HEK293 (cell line): ENCODE results near the gene PRKD1.

Experiments used
- CTCF ChIA-PET: fragments of 350-600 bp; formaldehyde crosslinking; extraction: SDS; loops from one replicate; lab custom pipeline; 2021; ENCODE audit warnings: antibody characterized with exemption; lab: Yijun Ruan, JAX
- POLR2A ChIA-PET: fragments of 300-600 bp; formaldehyde crosslinking; extraction: SDS; loops from one replicate; lab custom pipeline; 2020; ENCODE audit warnings: antibody characterized with exemption, inconsistent platforms; lab: Yijun Ruan, JAX
- H3K27ac ChIP-seq: fragments of 200-500 bp; sonication (Bioruptor generic); 2 replicates; pipeline ENCODE4 v1.5.1; 2014; ENCODE audit warnings: low read depth, low read length, control low read depth, inconsistent platforms; ENCODE audit errors: extremely low read depth
- H3K36me3 ChIP-seq, 2 experiments: fragments of 200-500 bp in 1 of 2; sonication (Bioruptor generic) in 1 of 2; 1 replicate in 1 of 2; 2 replicates in 1 of 2; pipeline ENCODE4 v1.5.1; 2014 to 2017; ENCODE audit warnings: inconsistent platforms in 2 of 2, low read length in 2 of 2; ENCODE audit not compliant: control insufficient read depth in 2 of 2, insufficient read depth in 1 of 2
- H3K4me1 ChIP-seq: fragments of 200-500 bp; sonication (Bioruptor generic); 2 replicates; pipeline ENCODE4 v1.5.1; 2014; ENCODE audit warnings: mild to moderate bottlenecking, low read length, inconsistent platforms; ENCODE audit not compliant: control insufficient read depth, insufficient read depth
- H3K4me3 ChIP-seq: 2 replicates; pipeline ENCODE4 v1.5.1; 2011; ENCODE audit warnings: low read depth, mild to moderate bottlenecking, control low read depth, low read length, moderate library complexity
- H3K9me3 ChIP-seq: fragments of 200-500 bp; sonication (Bioruptor generic); 2 replicates; pipeline ENCODE4 v1.5.1; 2014; ENCODE audit warnings: low read depth, low read length, inconsistent platforms; ENCODE audit not compliant: control insufficient read depth, insufficient read depth
- BCL11A ChIP-seq: fragments of 450-650 bp; formaldehyde crosslinking; IDR thresholded peaks from 2 replicates; pipeline ENCODE4 v1.5.1; 2016; ENCODE audit warnings: low read depth, missing biosample characterization, missing genetic modification characterization
- EGR2 ChIP-seq: fragments of 450-650 bp; formaldehyde crosslinking; IDR thresholded peaks from 2 replicates; pipeline ENCODE4 v1.5.1; 2016; ENCODE audit warnings: low read depth, missing biosample characterization, missing genetic modification characterization
- FEZF1 ChIP-seq: fragments of 450-650 bp; formaldehyde crosslinking; IDR thresholded peaks from 2 replicates; pipeline ENCODE4 v1.5.1; 2016; ENCODE audit warnings: missing biosample characterization, missing genetic modification characterization
- PRDM6 ChIP-seq: fragments of 450-650 bp; formaldehyde crosslinking; IDR thresholded peaks from 2 replicates; pipeline ENCODE4 v1.5.1; 2017; ENCODE audit warnings: missing biosample characterization, missing genetic modification characterization
- TRIM28 ChIP-seq: IDR thresholded peaks from 2 replicates; pipeline ENCODE4 v1.6.1; 2011; ENCODE audit warnings: low read length, control low read depth, borderline replicate concordance
- ZFP3 ChIP-seq: fragments of 450-650 bp; formaldehyde crosslinking; IDR thresholded peaks from 2 replicates; pipeline ENCODE4 v1.5.1; 2016; ENCODE audit warnings: low read depth, missing biosample characterization, missing genetic modification characterization
- ZNF146 ChIP-seq: fragments of 450-650 bp; formaldehyde crosslinking; IDR thresholded peaks from 2 replicates; pipeline ENCODE4 v1.5.1; 2016; ENCODE audit warnings: missing biosample characterization, missing genetic modification characterization
- ZNF148 ChIP-seq: fragments of 450-650 bp; formaldehyde crosslinking; IDR thresholded peaks from 2 replicates; pipeline ENCODE4 v1.5.0; 2017; ENCODE audit warnings: missing biosample characterization, missing genetic modification characterization, borderline replicate concordance
- ZNF202 ChIP-seq: fragments of 450-650 bp; formaldehyde crosslinking; IDR thresholded peaks from 2 replicates; pipeline ENCODE4 v1.5.1; 2016; ENCODE audit warnings: missing biosample characterization, missing genetic modification characterization, borderline replicate concordance
- ZNF302 ChIP-seq: fragments of 450-650 bp; formaldehyde crosslinking; IDR thresholded peaks from 2 replicates; pipeline ENCODE4 v1.5.1; 2016; ENCODE audit warnings: missing biosample characterization, missing genetic modification characterization, low read depth
- ZNF341 ChIP-seq: fragments of 450-650 bp; formaldehyde crosslinking; IDR thresholded peaks from 2 replicates; pipeline ENCODE4; 2016; ENCODE audit warnings: low read depth, missing biosample characterization, missing genetic modification characterization
- ZNF37A ChIP-seq: fragments of 450-650 bp; IDR thresholded peaks from 2 replicates; pipeline ENCODE4 v1.5.1; 2018; ENCODE audit warnings: missing biosample characterization, missing genetic modification characterization
- ZNF426 ChIP-seq: fragments of 450-650 bp; formaldehyde crosslinking; IDR thresholded peaks from 2 replicates; pipeline ENCODE4 v1.5.1; 2017; ENCODE audit warnings: missing biosample characterization, missing genetic modification characterization, mild to moderate bottlenecking, inconsistent platforms, moderate library complexity
- ZNF473 ChIP-seq: fragments of 450-650 bp; formaldehyde crosslinking; IDR thresholded peaks from 2 replicates; pipeline ENCODE4 v1.5.1; 2017; ENCODE audit warnings: missing biosample characterization, missing genetic modification characterization
- ZNF521 ChIP-seq: fragments of 450-650 bp; formaldehyde crosslinking; IDR thresholded peaks from 2 replicates; pipeline ENCODE4 v1.5.1; 2017; ENCODE audit warnings: missing biosample characterization, mild to moderate bottlenecking, missing genetic modification characterization
- ZNF624 ChIP-seq: fragments of 450-650 bp; formaldehyde crosslinking; IDR thresholded peaks from 2 replicates; pipeline ENCODE4 v1.5.1; 2017; ENCODE audit warnings: missing biosample characterization, missing genetic modification characterization
- ZNF639 ChIP-seq: fragments of 450-650 bp; formaldehyde crosslinking; IDR thresholded peaks from 2 replicates; pipeline ENCODE4 v1.5.1; 2016; ENCODE audit warnings: missing biosample characterization, missing genetic modification characterization
- ZNF677 ChIP-seq: fragments of 450-650 bp; IDR thresholded peaks from 2 replicates; pipeline ENCODE4 v1.5.0; 2018; ENCODE audit warnings: missing biosample characterization, mild to moderate bottlenecking, missing genetic modification characterization, moderate library complexity
- ZNF768 ChIP-seq: fragments of 450-650 bp; formaldehyde crosslinking; IDR thresholded peaks from 2 replicates; pipeline ENCODE4 v1.5.1; 2018; ENCODE audit warnings: missing biosample characterization, mild to moderate bottlenecking, missing genetic modification characterization
- ZNF837 ChIP-seq: fragments of 450-650 bp; formaldehyde crosslinking; IDR thresholded peaks from 2 replicates; pipeline ENCODE4 v1.5.1; 2016; ENCODE audit warnings: missing biosample characterization, missing genetic modification characterization
- ZSCAN4 ChIP-seq: fragments of 450-650 bp; formaldehyde crosslinking; IDR thresholded peaks from 2 replicates; pipeline ENCODE4 v1.5.1; 2017; ENCODE audit warnings: missing biosample characterization, missing genetic modification characterization
- ZSCAN5A ChIP-seq: fragments of 450-650 bp; formaldehyde crosslinking; IDR thresholded peaks from 2 replicates; pipeline ENCODE4 v1.5.1; 2016; ENCODE audit warnings: missing biosample characterization, missing genetic modification characterization
- ZXDB ChIP-seq: fragments of 450-650 bp; formaldehyde crosslinking; IDR thresholded peaks from 2 replicates; pipeline ENCODE4 v1.5.1; 2016; ENCODE audit warnings: missing biosample characterization, missing genetic modification characterization

PRKD1 gene

GRCh38 chr14:29898470-29898869 is 29.2 kb downstream of the PRKD1 start:
- Histone ChIP-seq H3K4me1 (peaks cover 27% of the 10 kb centered on the region), H3K36me3 (no peaks in the 10 kb centered on the region), H3K9me3 (no peaks in the 10 kb centered on the region), H3K27ac (no peak overlapping the region), H3K4me3 (no peak overlapping the region)
- POLR2A ChIA-PET: no interaction called here
- CTCF ChIA-PET: no interaction called here
- peak; percentile 98 for TF ChIP-seq ZNF677 (tag by site-specific recombination)
- TF ChIP-seq ZNF37A: no peak

GRCh38 chr14:29897181-29897580 is 30.5 kb downstream of the PRKD1 start:
- no peaks in the 10 kb centered on the region for H3K9me3 ChIP-seq
- H3K27ac ChIP-seq: no peak overlapping the region
- ChIA-PET POLR2A (no interaction called here), CTCF (interaction anchor here (0.6 kb wide), 2 partner anchors 11 to 379 kb away, joined by 3 read pairs; no protein-coding TSS in a partner anchor)
- no peaks in the 10 kb centered on the region for H3K36me3 ChIP-seq
- no peak for TF ChIP-seq ZNF837
- no peak for TF ChIP-seq EGR2 (tag by site-specific recombination)
- no peak for TF ChIP-seq TRIM28
- TF ChIP-seq ZNF146 (tag by site-specific recombination): no peak
- TF ChIP-seq FEZF1 (tag by site-specific recombination): no peak
- no peak for TF ChIP-seq ZXDB (tag by site-specific recombination)
- no peak for TF ChIP-seq ZNF302 (tag by site-specific recombination)
- TF ChIP-seq ZNF148: no peak
- no peak for TF ChIP-seq ZNF768 (tag by site-specific recombination)
- TF ChIP-seq ZNF521 (tag by site-specific recombination): no peak
- no peak for TF ChIP-seq BCL11A (tag by site-specific recombination)
- TF ChIP-seq ZNF624: no peak
- no peak for TF ChIP-seq ZNF426 (tag by site-specific recombination)
- no peak for TF ChIP-seq ZNF639 (tag by site-specific recombination)
- no peak for TF ChIP-seq ZFP3 (tag by site-specific recombination)
- TF ChIP-seq ZSCAN5A (tag by site-specific recombination): no peak
- no peak for TF ChIP-seq ZNF341
- H3K4me1 ChIP-seq: peaks cover 34% of the 10 kb centered on the region
- H3K4me3 ChIP-seq: no peak overlapping the region

- ChIA-PET CTCF (interaction anchor here (0.5 to 0.6 kb wide), 3 partner anchors 12 to 380 kb away, joined by 3 to 4 read pairs (median 3); no protein-coding TSS in a partner anchor), POLR2A (no interaction called here)
- H3K9me3 ChIP-seq: no peaks in the 10 kb centered on the region
- H3K4me1 ChIP-seq: peaks cover 39% of the 10 kb centered on the region
- TF ChIP-seq ZSCAN4 (tag by site-specific recombination): peak; percentile 34; the same call in 1 of the 2 replicates
- TF ChIP-seq FEZF1 (tag by site-specific recombination): 0 out of 2 replicates have a peak, but pooled peaks have one; percentile 14
- TF ChIP-seq PRDM6: peak; percentile 53
- TF ChIP-seq ZNF202 (tag by site-specific recombination): no peak
- no peak for TF ChIP-seq ZNF473 (tag by site-specific recombination)
- 0 out of 2 replicates have a peak, but pooled peaks have one; percentile 17 for TF ChIP-seq ZXDB (tag by site-specific recombination)
- H3K27ac ChIP-seq: no peak overlapping the region
- H3K4me3 ChIP-seq: no peak overlapping the region
- H3K36me3 ChIP-seq: no peaks in the 10 kb centered on the region
These were observed 31.3 kb downstream of the PRKD1 start for GRCh38 chr14:29896354-29896821.
